AG10803 (cell line): ENCODE results near the gene TCL1B.

Source experiments
- DNase-seq: peaks from one replicate; pipeline ENCODE4 v3.0.0; 2010; ENCODE audit warnings: low read depth
- H3K4me3 ChIP-seq: 2 replicates; pipeline ENCODE4 v1.5.1; 2011; ENCODE audit warnings: mild to moderate bottlenecking, low read length, control low read depth
- CTCF ChIP-seq: conservative IDR thresholded peaks from 2 replicates; pipeline ENCODE4 v1.5.1; 2011; ENCODE audit warnings: mild to moderate bottlenecking, low read length, control low read depth, inconsistent platforms

TCL1B gene

GRCh38 chr14:95700221-95700976 is 14.2 kb downstream of the TCL1B start:
- TF ChIP-seq CTCF = no peak
- no peak for DNase-seq
- no peak overlapping the region for H3K4me3 ChIP-seq

- no peak for TF ChIP-seq CTCF
- H3K4me3 ChIP-seq = no peak overlapping the region
- no peak for DNase-seq
Observed at GRCh38 chr14:95701846-95702221, 15.6 kb downstream of the TCL1B start.

GRCh38 chr14:95703341-95703740 is 17.1 kb downstream of the TCL1B start:
- no peak for TF ChIP-seq CTCF
- H3K4me3 ChIP-seq = no peak overlapping the region
- no peak for DNase-seq

GRCh38 chr14:95703805-95704204 is 17.6 kb downstream of the TCL1B start:
- no peak for TF ChIP-seq CTCF

GRCh38 chr14:95705518-95705917 is 19.3 kb downstream of the TCL1B start:
- H3K4me3 ChIP-seq = no peak overlapping the region
- DNase-seq = no peak
- no peak for TF ChIP-seq CTCF

More at GRCh38 chr14:95703805-95704204, 17.6 kb downstream of the TCL1B start:
- DNase-seq = no peak
- H3K4me3 ChIP-seq = no peak overlapping the region

GRCh38 chr14:95707327-95707726 is 21.1 kb downstream of the TCL1B start:
- no peak overlapping the region for H3K4me3 ChIP-seq
- DNase-seq = no peak
- no peak for TF ChIP-seq CTCF

GRCh38 chr14:95710106-95710505 is 23.9 kb downstream of the TCL1B start:
- no peak for DNase-seq
- no peak for TF ChIP-seq CTCF
- no peak overlapping the region for H3K4me3 ChIP-seq
